K562 (cell line): ENCODE measurements around the gene ERICH6. TPM values are rescaled to one million over a fixed set of nuclear protein-coding genes. Genes with fewer than 3 reads are reported as not detected.

Source experiments
- ATAC-seq: fragments of 200-7000 bp; cut with Tn5 transposase; 3 replicates; pipeline ENCODE4 v1.9.1; 2020; ENCODE audit warnings: moderate library complexity
- BruUV-seq: library from RNA; stranded (reverse); fragments of 400-500 nt; replicated peaks from 2 replicates; lab custom pipeline; 2021; lab: Mats Ljungman, UMichigan
- CTCF ChIA-PET: fragments of 300-600 bp; formaldehyde crosslinking; extraction: SDS; loops from one replicate; lab custom pipeline; 2021; ENCODE audit warnings: low intra/inter-chr PET ratio; lab: Yijun Ruan, JAX
- POLR2A ChIA-PET: fragments of 300-600, 350-650 bp; sonication (Branson Sonifier 250); formaldehyde crosslinking; extraction: SDS; loops from one replicate; lab custom pipeline; 2021; ENCODE audit warnings: antibody characterized with exemption, inconsistent platforms; lab: Yijun Ruan, JAX
- DNase-seq, 4 experiments: peaks; one replicate each; pipeline versions ENCODE4 v3.0.0 to v3.0.0-alpha.2; 2011 to 2018; ENCODE audit warnings: low spot score in 3 of 4, mixed read lengths in 3 of 4; ENCODE audit errors: extremely low read depth in 1 of 4
- FAIRE-seq: peaks from 2 replicates; lab custom pipeline; 2011; peaks lifted over from hg19 to GRCh38; lab: Jason Lieb, UNC
- H2AFZ ChIP-seq: 2 replicates; pipeline ENCODE4 v1.6.0; 2011; ENCODE audit warnings: low read depth, low read length, control low read depth, inconsistent platforms
- H3K27ac ChIP-seq: fragments of 200-600 bp; 3 replicates; pipeline ENCODE4 v1.8.0; 2011; ENCODE audit warnings: low read depth, mild to moderate bottlenecking, control low read depth, inconsistent platforms, low read length, moderate library complexity, mixed read lengths; ENCODE audit errors: extremely low read depth
- H3K27me3 ChIP-seq, 2 experiments: fragments of 300-600 bp in 1 of 2; 2 replicates in 1 of 2; 3 replicates in 1 of 2; pipeline versions ENCODE4 v1.6.0 to v1.8.0; 2011; ENCODE audit warnings: inconsistent platforms in 2 of 2, low read length in 2 of 2, mild to moderate bottlenecking in 1 of 2, mixed read lengths in 1 of 2, moderate library complexity in 1 of 2; ENCODE audit not compliant: control insufficient read depth in 2 of 2, insufficient read depth in 2 of 2
- H3K36me3 ChIP-seq: fragments of 300-600 bp; 3 replicates; pipeline ENCODE4 v1.8.0; 2011; ENCODE audit warnings: mild to moderate bottlenecking, low read length, inconsistent platforms; ENCODE audit not compliant: control insufficient read depth, insufficient read depth
- H3K4me1 ChIP-seq, 2 experiments: fragments of 200-600 bp in 1 of 2; replicated peaks in 1 of 2; 2 replicates in 1 of 2; 3 replicates in 1 of 2; pipeline versions ENCODE4 v1.5.1 to v1.8.0; 2011; ENCODE audit warnings: inconsistent platforms in 2 of 2, low read length in 2 of 2, mild to moderate bottlenecking in 1 of 2, mixed read lengths in 1 of 2, moderate library complexity in 1 of 2; ENCODE audit not compliant: control insufficient read depth in 2 of 2, insufficient read depth in 2 of 2
- H3K4me2 ChIP-seq: 2 replicates; pipeline ENCODE4 v1.6.1; 2011; ENCODE audit warnings: low read length, control low read depth, inconsistent platforms, mixed read lengths; ENCODE audit not compliant: insufficient read depth
- H3K4me3 ChIP-seq: fragments of 200-600 bp; sonication (generic), shearing (Covaris generic); 2 replicates; pipeline ENCODE4 v1.5.1; 2016; ENCODE audit warnings: control low read depth, inconsistent platforms
- H3K79me2 ChIP-seq: fragments of 200-600 bp; 3 replicates; pipeline ENCODE4 v1.8.0; 2011; ENCODE audit warnings: low read length, inconsistent platforms; ENCODE audit not compliant: control insufficient read depth, insufficient read depth
- H3K9ac ChIP-seq, 2 experiments: 2 replicates each; pipeline versions ENCODE4 v1.6.0 to v1.6.1; 2011; ENCODE audit warnings: low read depth in 2 of 2, low read length in 2 of 2, control low read depth in 1 of 2, inconsistent platforms in 1 of 2, mild to moderate bottlenecking in 1 of 2, mixed read lengths in 1 of 2; ENCODE audit not compliant: insufficient read depth in 1 of 2
- H3K9me1 ChIP-seq: one replicate; pipeline ENCODE4 v1.6.0; 2011; ENCODE audit warnings: inconsistent platforms, mild to moderate bottlenecking, low read length, moderate library complexity; ENCODE audit not compliant: control insufficient read depth, insufficient read depth
- H3K9me3 ChIP-seq: replicated peaks from 2 replicates; pipeline ENCODE4 v1.5.1; 2011; ENCODE audit warnings: low read depth, low read length, inconsistent platforms; ENCODE audit not compliant: control insufficient read depth, insufficient read depth
- H4K20me1 ChIP-seq: replicated peaks from 2 replicates; pipeline ENCODE4 v1.6.1; 2011; ENCODE audit warnings: low read length, inconsistent platforms, mixed read lengths; ENCODE audit not compliant: control insufficient read depth, insufficient read depth
- E2F3 ChIP-seq: fragments of 250-450 bp; sonication (Bioruptor Pico); IDR thresholded peaks from 2 replicates; pipeline ENCODE4 v1.4.0; 2020; ENCODE audit warnings: mild to moderate bottlenecking
- ELF1 ChIP-seq: fragments of 200-800 bp; sonication (Bioruptor generic); IDR thresholded peaks from 2 replicates; pipeline ENCODE4 v1.6.1; 2016; ENCODE audit warnings: missing genetic modification characterization, missing compliant biosample characterization
- SPI1 ChIP-seq: IDR thresholded peaks from 2 replicates; pipeline ENCODE4 v1.6.1; 2011; ENCODE audit warnings: low read depth, low read length, control low read depth, borderline replicate concordance
- ZC3H8 ChIP-seq: fragments of 450-650 bp; IDR thresholded peaks from 2 replicates; pipeline ENCODE4 v1.6.1; 2017
- WGBS: fragments of 100-300 bp; shearing (Covaris generic); methylation state at CpG from one replicate; pipeline ENCODE4 v1.1.6; 2016; ENCODE audit warnings: low coverage, mixed read lengths; ENCODE audit not compliant: insufficient coverage; ENCODE audit errors: missing lambda C conversion rate; 5-methylcytosine and 5-hydroxymethylcytosine counted together
- in situ Hi-C: fragments of 300-500 bp; cut with MboI; formaldehyde crosslinking; loops from 4 replicates; pipeline ENCODE4 v1.15.0; 2018; ENCODE audit warnings: inconsistent platforms, mixed read lengths
- intact Hi-C: fragments of 100-400 bp; cut with micrococcal nuclease; formaldehyde crosslinking; loops from 2 replicates; pipeline ENCODE4 v1.14.2; 2022
- polyA plus RNA-seq, 8 experiments: library from polyadenylated mRNA; depleted of rRNA in 4 of 8; stranded (reverse) in 5 of 8; unstranded in 3 of 8; fragments of >200 nt; fragmentation: Nextera tagmentation in 2 of 8; fragmentation: Illumina TruSeq in 1 of 8; extraction: Ambion mirVana in 2 of 8; extraction: Trizol in 1 of 8; gene quantifications; 2 replicates each; pipeline versions ENCODE4 v1.2.1 to v1.2.3, GENCODE V29; 2011 to 2014; ENCODE audit warnings: inconsistent platforms in 1 of 8, missing spikeins in 1 of 8
- total RNA-seq, 7 experiments: library from RNA; depleted of rRNA in 6 of 7; stranded (reverse); fragments of >200 nt in 6 of 7; fragmentation: Illumina TruSeq in 2 of 7; extraction: Trizol in 2 of 7; gene quantifications; 2 replicates each; pipeline versions ENCODE4 v1.2.1 to v1.2.3, GENCODE V29; 2011 to 2021; ENCODE audit warnings: low replicate concordance in 1 of 7
- TF ChIP-seq, protein P1 (sequence below), 2 experiments: fragments of 200-800 bp in 1 of 2; sonication (Bioruptor generic) in 1 of 2; sonication (generic) in 1 of 2; formaldehyde crosslinking in 1 of 2; IDR thresholded peaks in 1 of 2; conservative IDR thresholded peaks in 1 of 2; 2 replicates each; pipeline versions ENCODE4 v1.5.0 to v1.6.1; 2016 to 2020; ENCODE audit warnings: missing compliant biosample characterization in 1 of 2, missing genetic modification characterization in 1 of 2, missing genetic modification reagents in 1 of 2
- TF ChIP-seq, protein P2 (sequence below): sonication (generic); formaldehyde crosslinking; IDR thresholded peaks from 2 replicates; pipeline ENCODE4 v1.8.0; 2022; ENCODE audit warnings: missing genetic modification reagents, mild to moderate bottlenecking, borderline replicate concordance

ERICH6 gene
- total and polyA plus RNA-seq, 9 of the 15 experiments (the other 6 are each of a cell fraction or from before 2014, with no cell fraction given) = not detected

DNA sequence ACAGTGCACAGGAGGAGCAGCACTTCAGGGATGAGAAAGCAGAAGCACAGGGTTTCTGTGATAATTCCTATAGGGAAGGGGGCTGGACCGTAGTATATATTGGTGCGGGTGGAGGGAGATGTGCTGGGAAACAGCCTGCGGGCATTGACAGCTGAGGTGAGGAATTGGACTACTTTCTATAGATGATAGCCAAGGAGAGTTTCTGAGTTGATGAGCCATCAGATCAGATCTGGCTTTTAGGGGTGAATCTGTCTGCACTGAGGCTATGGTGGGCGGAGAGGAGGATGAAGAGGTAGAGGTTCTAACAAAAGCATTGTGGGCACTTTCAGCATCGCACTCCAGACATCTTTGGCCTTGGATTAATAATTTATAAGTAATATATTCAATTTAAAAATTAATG lies 67.5 kb downstream of the ERICH6 start:
- intact Hi-C loops (no loop called here), in situ Hi-C loops (no loop called here)
- ChIA-PET POLR2A (interaction anchor here (1.0 kb wide), 1 partner anchor 9 kb away, joined by 3 read pairs; no protein-coding TSS in a partner anchor), CTCF (no interaction called here)
- Histone ChIP-seq H3K9ac (no peak overlapping the region), H3K9me3 (no peaks in the 10 kb centered on the region), H3K4me3 (no peak overlapping the region), H3K27me3 (no peaks in the 10 kb centered on the region), H3K4me1 (peaks cover 0 to 25% of the 10 kb centered on the region in 2 experiments; a peak in 3 of 5 replicates), H2AFZ (no peak overlapping the region), H3K27ac (no peak overlapping the region), H3K4me2 (no peak overlapping the region), H3K9me1 (no peaks in the 10 kb centered on the region), H3K36me3 (peaks cover 1% of the 10 kb centered on the region; the same call in 1 of the 3 replicates), H3K79me2 (no peaks in the 10 kb centered on the region), H4K20me1 (no peaks in the 10 kb centered on the region)
- DNase-seq (no peak), ATAC-seq (no peak), FAIRE-seq (no peak)
- no TSS peak for BruUV-seq
- TF ChIP-seq ZC3H8 (no peak), E2F3 (peak; percentile 19; the same call in 1 of the 2 replicates)
- 77% methylated on average over 5 of the region's 5 CpGs for WGBS

DNA sequence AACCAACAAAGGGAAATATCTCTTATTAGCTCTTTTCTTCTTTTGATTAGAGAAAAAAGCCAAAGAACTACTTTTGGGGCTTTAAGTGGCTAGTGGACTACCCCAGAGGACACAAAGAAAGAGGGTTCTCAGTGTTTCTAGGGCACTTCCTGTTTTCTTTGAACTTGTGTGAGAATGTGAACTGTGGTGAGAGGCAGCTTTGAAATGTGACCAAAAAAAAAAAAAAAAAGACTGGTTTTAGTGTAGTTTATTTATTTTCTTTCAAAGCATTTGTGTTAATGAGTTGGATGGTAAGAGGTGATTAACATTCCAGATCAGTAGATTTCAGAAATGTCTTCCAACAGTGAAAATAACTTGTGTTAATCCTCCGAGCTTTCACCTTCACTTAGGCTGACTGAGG lies 68.2 kb downstream of the ERICH6 start:
- Histone ChIP-seq H3K27ac (peak overlapping the region; percentile 67; the same call in 1 of the 3 replicates), H3K4me1 (peaks cover 3 to 26% of the 10 kb centered on the region in 2 experiments; a peak in 3 of 5 replicates), H3K9ac (no peak overlapping the region), H3K27me3 (no peaks in the 10 kb centered on the region), H3K4me2 (peak overlapping the region; percentile 13; the same call in 1 of the 2 replicates), H2AFZ (peak overlapping the region; percentile 79), H3K36me3 (peaks cover 8% of the 10 kb centered on the region; the same call in 1 of the 3 replicates), H3K79me2 (no peaks in the 10 kb centered on the region), H3K4me3 (no peak overlapping the region), H3K9me1 (no peaks in the 10 kb centered on the region), H4K20me1 (no peaks in the 10 kb centered on the region), H3K9me3 (no peaks in the 10 kb centered on the region)
- peak; percentile 69 for ATAC-seq
- peak; percentile 98 for TF ChIP-seq SPI1
- TF ChIP-seq, protein P1, sequence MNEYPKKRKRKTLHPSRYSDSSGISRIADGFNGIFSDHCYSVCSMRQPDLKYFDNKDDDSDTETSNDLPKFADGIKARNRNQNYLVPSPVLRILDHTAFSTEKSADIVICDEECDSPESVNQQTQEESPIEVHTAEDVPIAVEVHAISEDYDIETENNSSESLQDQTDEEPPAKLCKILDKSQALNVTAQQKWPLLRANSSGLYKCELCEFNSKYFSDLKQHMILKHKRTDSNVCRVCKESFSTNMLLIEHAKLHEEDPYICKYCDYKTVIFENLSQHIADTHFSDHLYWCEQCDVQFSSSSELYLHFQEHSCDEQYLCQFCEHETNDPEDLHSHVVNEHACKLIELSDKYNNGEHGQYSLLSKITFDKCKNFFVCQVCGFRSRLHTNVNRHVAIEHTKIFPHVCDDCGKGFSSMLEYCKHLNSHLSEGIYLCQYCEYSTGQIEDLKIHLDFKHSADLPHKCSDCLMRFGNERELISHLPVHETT (CRISPR knock-in tag; conservative IDR thresholded peaks at IDR 0.05 in 1 of 2, IDR thresholded peaks at IDR 0.05 in 1 of 2) = 0 out of 4 replicates have a peak, but pooled peaks of 1 of the 2 experiments have one; percentile 5
- 0 out of 2 replicates have a peak, but pooled peaks have one; percentile 29 for TF ChIP-seq ELF1
- TF ChIP-seq, protein P2, sequence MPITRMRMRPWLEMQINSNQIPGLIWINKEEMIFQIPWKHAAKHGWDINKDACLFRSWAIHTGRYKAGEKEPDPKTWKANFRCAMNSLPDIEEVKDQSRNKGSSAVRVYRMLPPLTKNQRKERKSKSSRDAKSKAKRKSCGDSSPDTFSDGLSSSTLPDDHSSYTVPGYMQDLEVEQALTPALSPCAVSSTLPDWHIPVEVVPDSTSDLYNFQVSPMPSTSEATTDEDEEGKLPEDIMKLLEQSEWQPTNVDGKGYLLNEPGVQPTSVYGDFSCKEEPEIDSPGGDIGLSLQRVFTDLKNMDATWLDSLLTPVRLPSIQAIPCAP (CRISPR knock-in tag) = no peak
- POLR2A ChIA-PET = interaction anchor here (0.6 to 1.2 kb wide), 3 partner anchors 8 to 56 kb away, joined by 3 to 4 read pairs (median 3); partner anchors contain the start of gene SELENOT
- in situ Hi-C loops = no loop called here
- FAIRE-seq = no peak
- 100% methylated on average over 1 of the region's 1 CpG for WGBS
- peak in 1 of 4 experiments; percentile 16 for DNase-seq
- intact Hi-C loops = no loop called here
- CTCF ChIA-PET = no interaction called here
- BruUV-seq = no TSS peak
